K562 (cell line): ENCODE data around the gene NOTO. TPM values are rescaled to one million over a fixed set of nuclear protein-coding genes. Genes with fewer than 3 reads are reported as not detected.

Source experiments
- ARID4B ChIP-seq: sonication (generic); formaldehyde crosslinking; IDR thresholded peaks from 2 replicates; pipeline ENCODE4 v1.8.0; 2022; ENCODE audit warnings: mild to moderate bottlenecking, missing genetic modification reagents
- CREM ChIP-seq: IDR thresholded peaks from 2 replicates; pipeline ENCODE4 v1.6.1; 2014; ENCODE audit warnings: antibody characterized with exemption, low read depth
- DEAF1 ChIP-seq: fragments of 450-650 bp; formaldehyde crosslinking; IDR thresholded peaks from 2 replicates; pipeline ENCODE4 v1.4.0; 2020; ENCODE audit warnings: mild to moderate bottlenecking, moderate library complexity
- E4F1 ChIP-seq: fragments of 250-450 bp; sonication (Bioruptor Pico); IDR thresholded peaks from 2 replicates; pipeline ENCODE4 v1.5.0; 2021; ENCODE audit warnings: mild to moderate bottlenecking, borderline replicate concordance
- HNRNPLL ChIP-seq: fragments of 200-400 bp; formaldehyde crosslinking; IDR thresholded peaks from 2 replicates; pipeline ENCODE4 v1.6.1; 2017; ENCODE audit warnings: low read length, low read depth, mild to moderate bottlenecking; ENCODE audit not compliant: poor library complexity, severe bottlenecking
- MECOM ChIP-seq: fragments of 250-450 bp; sonication (Bioruptor Pico); IDR thresholded peaks from 2 replicates; pipeline ENCODE4 v1.8.0; 2022; ENCODE audit warnings: inconsistent platforms
- MTA3 ChIP-seq: fragments of 450-650 bp; formaldehyde crosslinking; IDR thresholded peaks from 2 replicates; pipeline ENCODE4 v1.6.1; 2017; ENCODE audit warnings: mild to moderate bottlenecking, borderline replicate concordance
- NFE2L1 ChIP-seq: fragments of 450-650 bp; IDR thresholded peaks from 2 replicates; pipeline ENCODE4 v1.6.1; 2016; ENCODE audit warnings: missing genetic modification characterization, low read depth, mild to moderate bottlenecking, missing compliant biosample characterization, moderate library complexity, borderline replicate concordance
- SMAD2 ChIP-seq: fragments of 150-350 bp; IDR thresholded peaks from 2 replicates; pipeline ENCODE4 v1.6.1; 2014; ENCODE audit warnings: low read depth, mild to moderate bottlenecking, low read length
- STAG1 ChIP-seq: sonication (generic); formaldehyde crosslinking; IDR thresholded peaks from 2 replicates; pipeline ENCODE4 v1.5.0; 2020; ENCODE audit warnings: missing genetic modification reagents, borderline replicate concordance
- USF1 ChIP-seq: sonication (generic); formaldehyde crosslinking; IDR thresholded peaks from 2 replicates; pipeline ENCODE4 v1.9.0; 2022; ENCODE audit warnings: mild to moderate bottlenecking, missing genetic modification reagents
- ZBTB49 ChIP-seq: sonication (generic); formaldehyde crosslinking; IDR thresholded peaks from 2 replicates; pipeline ENCODE4 v1.8.0; 2022; ENCODE audit warnings: missing genetic modification reagents, mild to moderate bottlenecking, borderline replicate concordance
- ZNF134 ChIP-seq: fragments of 250-450 bp; sonication (Bioruptor Pico); conservative IDR thresholded peaks from 2 replicates; pipeline ENCODE4 v1.4.0; 2020
- polyA plus RNA-seq, 8 experiments: library from polyadenylated mRNA; depleted of rRNA in 4 of 8; stranded (reverse) in 5 of 8; unstranded in 3 of 8; fragments of >200 nt; fragmentation: Nextera tagmentation in 2 of 8; fragmentation: Illumina TruSeq in 1 of 8; extraction: Ambion mirVana in 2 of 8; extraction: Trizol in 1 of 8; gene quantifications; 2 replicates each; pipeline versions ENCODE4 v1.2.1 to v1.2.3, GENCODE V29; 2011 to 2014; ENCODE audit warnings: inconsistent platforms in 1 of 8, missing spikeins in 1 of 8
- total RNA-seq, 7 experiments: library from RNA; depleted of rRNA in 6 of 7; stranded (reverse); fragments of >200 nt in 6 of 7; fragmentation: Illumina TruSeq in 2 of 7; extraction: Trizol in 2 of 7; gene quantifications; 2 replicates each; pipeline versions ENCODE4 v1.2.1 to v1.2.3, GENCODE V29; 2011 to 2021; ENCODE audit warnings: low replicate concordance in 1 of 7

NOTO gene
- total and polyA plus RNA-seq, 9 of the 15 experiments (the other 6 are each of a cell fraction or from before 2014, with no cell fraction given), result not detected

GRCh38 chr2:73260338-73260984 is 58.1 kb downstream of the NOTO start (continued):
- no peak for TF ChIP-seq ARID4B (CRISPR knock-in tag)
- TF ChIP-seq E4F1 (CRISPR knock-in tag), result no peak
- no peak for TF ChIP-seq SMAD2
- TF ChIP-seq MTA3, result no peak
- no peak for TF ChIP-seq ZBTB49 (CRISPR knock-in tag)
- TF ChIP-seq USF1, result peak; percentile 58
- TF ChIP-seq HNRNPLL, result no peak
- peak; percentile 37; the same call in 1 of the 2 replicates for TF ChIP-seq STAG1 (CRISPR knock-in tag)
- no peak for TF ChIP-seq NFE2L1 (tag)
- TF ChIP-seq CREM, result peak; percentile 54
- peak; percentile 55 for TF ChIP-seq DEAF1 (CRISPR knock-in tag)
- no peak for TF ChIP-seq MECOM (CRISPR knock-in tag)
- TF ChIP-seq ZNF134 (CRISPR knock-in tag), result no peak
